ENCODE results near the gene PLK2.

Gene PLK2

GRCh38 chr5:58410441-58410840 is 49.4 kb downstream of the PLK2 start:
- peaks cover 8 to 24% of the 10 kb centered on the region in 2 donors for H3K27me3 Mint-ChIP-seq

GRCh38 chr5:58407042-58407719 is 52.7 kb downstream of the PLK2 start:
- Mint-ChIP-seq H3K9me3 (no peaks in the 10 kb centered on the region), H3K4me1 (ENCODE audit: low read depth in 2 of 2) (no peaks in the 10 kb centered on the region), H3K27ac (no peak overlapping the region), H3K27me3 (peaks cover 8 to 14% of the 10 kb centered on the region in 2 donors), H3K36me3 (ENCODE audit: insufficient read depth) (no peaks in the 10 kb centered on the region), H3K4me3 (no peak overlapping the region)
- DNase-seq (no peak), ATAC-seq (replicated peaks) (no peak)

More at GRCh38 chr5:58410441-58410840, 49.4 kb downstream of the PLK2 start:
- no peak for DNase-seq
- H3K4me3 Mint-ChIP-seq: no peak overlapping the region
- H3K27ac Mint-ChIP-seq: no peak overlapping the region
- no peaks in the 10 kb centered on the region for H3K9me3 Mint-ChIP-seq
- no peaks in the 10 kb centered on the region for H3K4me1 Mint-ChIP-seq (ENCODE audit: low read depth in 2 of 2)
- no peaks in the 10 kb centered on the region for H3K36me3 Mint-ChIP-seq (ENCODE audit: insufficient read depth)
- ATAC-seq (replicated peaks): no peak

- no peak for DNase-seq
- H3K36me3 Mint-ChIP-seq (ENCODE audit: insufficient read depth): no peaks in the 10 kb centered on the region
- H3K9me3 Mint-ChIP-seq: no peaks in the 10 kb centered on the region
- peaks cover 8 to 14% of the 10 kb centered on the region in 2 donors for H3K27me3 Mint-ChIP-seq
- ATAC-seq (replicated peaks): no peak
- H3K27ac Mint-ChIP-seq: no peak overlapping the region
- H3K4me3 Mint-ChIP-seq: no peak overlapping the region
- H3K4me1 Mint-ChIP-seq (ENCODE audit: low read depth in 2 of 2): no peaks in the 10 kb centered on the region
These were observed 53.5 kb downstream of the PLK2 start for GRCh38 chr5:58406394-58406793.

GRCh38 chr5:58405175-58405574 is 54.7 kb downstream of the PLK2 start:
- Mint-ChIP-seq H3K4me3 (no peak overlapping the region), H3K36me3 (ENCODE audit: insufficient read depth) (no peaks in the 10 kb centered on the region), H3K27me3 (peaks cover 8 to 14% of the 10 kb centered on the region in 2 donors), H3K27ac (no peak overlapping the region), H3K4me1 (ENCODE audit: low read depth in 2 of 2) (no peaks in the 10 kb centered on the region), H3K9me3 (no peaks in the 10 kb centered on the region)
- DNase-seq: no peak
- ATAC-seq (replicated peaks): no peak

GRCh38 chr5:58404734-58405133 is 55.2 kb downstream of the PLK2 start:
- H3K36me3 Mint-ChIP-seq (ENCODE audit: insufficient read depth): no peaks in the 10 kb centered on the region
- no peak overlapping the region for H3K4me3 Mint-ChIP-seq
- H3K27ac Mint-ChIP-seq: no peak overlapping the region
- H3K9me3 Mint-ChIP-seq: no peaks in the 10 kb centered on the region
- no peak for ATAC-seq (replicated peaks)
- DNase-seq: no peak
- no peaks in the 10 kb centered on the region for H3K4me1 Mint-ChIP-seq (ENCODE audit: low read depth in 2 of 2)
- peaks cover 7 to 13% of the 10 kb centered on the region in 2 donors for H3K27me3 Mint-ChIP-seq
